HG03565 (cell line): ENCODE results near the gene SLC38A2.

Source experiments
- ATAC-seq: cut with Tn5 transposase; IDR thresholded peaks from one replicate; pipeline ENCODE4 v1.9.1; 2021; ENCODE audit warnings: mild to moderate bottlenecking, moderate library complexity; ENCODE audit not compliant: unreplicated experiment

Gene SLC38A2

DNA sequence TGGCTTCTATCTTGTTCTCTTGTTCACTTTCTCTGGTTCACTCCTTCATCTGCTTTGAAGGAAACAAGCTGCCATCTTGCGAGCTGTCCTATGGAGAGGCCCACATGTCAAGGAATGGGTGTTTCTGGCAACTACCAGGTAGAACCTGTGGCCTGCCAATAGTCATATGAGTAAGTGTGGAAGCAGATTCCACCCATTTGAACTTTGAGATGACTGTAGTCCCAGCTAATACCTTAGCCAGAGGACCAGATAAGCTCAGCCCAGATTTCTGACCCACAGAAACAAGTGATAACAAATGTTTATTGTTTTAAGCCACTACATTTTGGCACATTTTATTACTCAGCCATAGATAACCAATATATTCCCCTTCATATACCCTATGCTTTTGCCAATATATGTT lies 4.0 kb upstream of the SLC38A2 start:
- ATAC-seq, result no peak

DNA sequence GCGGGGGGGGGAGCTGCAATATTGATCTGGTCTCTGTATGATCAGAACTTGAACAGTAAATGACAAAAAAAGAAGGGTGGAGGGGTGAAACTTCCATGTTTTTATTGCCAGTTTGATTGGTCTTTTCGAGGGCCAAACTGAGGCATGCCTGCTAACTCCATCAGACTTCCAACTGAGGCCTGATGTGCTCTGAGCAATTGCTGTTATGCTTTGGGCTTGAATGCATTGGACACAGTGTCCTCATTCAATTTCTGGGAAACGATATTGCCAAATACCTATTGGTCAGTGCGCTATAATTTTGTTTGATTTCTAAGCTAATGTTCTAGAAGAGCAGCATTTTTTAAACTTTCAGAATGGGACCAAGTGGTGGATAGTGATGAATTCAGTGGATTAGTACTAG lies 2.1 kb upstream of the SLC38A2 start:
- no peak for ATAC-seq

DNA sequence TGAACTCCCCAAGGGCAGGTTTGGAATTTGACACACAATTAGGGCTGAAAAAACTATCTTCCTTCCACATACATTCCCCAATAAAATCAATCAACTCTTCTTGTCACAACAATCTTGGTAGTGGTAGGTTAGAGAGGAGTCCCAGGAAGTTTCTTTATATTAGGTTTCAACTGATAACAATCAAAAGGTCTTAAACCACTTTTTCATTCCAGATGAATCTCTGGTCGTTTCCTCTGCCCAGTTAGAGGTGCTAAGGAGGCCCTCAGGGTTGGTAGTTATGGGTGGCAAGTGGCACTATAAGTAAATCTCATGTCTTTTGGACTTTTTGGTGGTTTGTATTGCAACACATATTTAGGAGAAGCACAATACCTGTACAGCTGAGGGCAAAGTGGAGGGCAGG lies 1.7 kb upstream of the SLC38A2 start:
- no peak for ATAC-seq

DNA sequence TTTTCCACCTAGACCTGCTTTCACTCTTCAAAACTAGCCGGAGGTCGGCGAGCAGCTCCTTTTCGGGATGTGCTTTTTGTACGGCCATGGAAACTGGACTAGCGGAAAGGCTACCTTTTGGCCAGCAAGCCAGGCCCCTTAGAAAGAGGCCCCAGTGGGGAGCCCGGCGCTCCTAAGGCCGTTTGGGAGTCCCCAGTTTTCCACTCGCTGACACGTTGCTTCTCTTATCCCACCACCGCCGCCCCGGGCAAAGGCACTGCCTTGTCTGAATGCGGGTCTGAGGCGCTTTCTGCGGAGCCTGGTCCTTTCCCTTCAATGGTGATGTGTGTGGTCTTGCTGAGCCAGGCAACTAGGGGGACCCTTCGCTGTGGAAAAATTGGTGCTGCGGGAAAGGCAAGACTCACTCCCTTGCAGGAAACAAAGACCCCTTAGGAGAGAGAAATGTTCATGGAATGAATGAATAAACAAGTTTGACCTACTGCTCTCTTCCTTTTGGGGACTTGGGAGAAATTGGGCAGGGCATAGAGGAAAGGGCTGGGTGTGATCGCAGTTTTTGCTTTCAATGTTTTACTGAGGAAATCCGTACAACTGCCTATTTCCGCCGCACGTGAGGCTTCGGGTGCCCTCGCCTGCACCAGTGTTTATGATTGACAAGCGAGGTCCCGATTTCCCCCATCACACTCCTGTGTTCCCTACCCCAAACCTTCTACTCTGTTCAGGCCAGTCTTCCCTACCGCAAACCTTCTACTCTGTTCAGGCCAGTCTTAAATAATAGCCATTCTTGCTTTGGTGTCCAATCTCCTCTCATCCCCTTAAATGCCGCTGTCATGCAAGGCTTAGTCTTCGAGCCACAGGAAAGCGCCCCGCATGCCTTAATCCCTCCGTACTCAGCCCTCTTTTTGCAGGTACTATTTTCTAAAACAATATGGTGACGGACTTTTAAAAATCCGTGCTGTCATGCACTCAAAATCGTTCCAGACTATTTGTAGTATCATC lies 1.0 kb upstream of the SLC38A2 start:
- ATAC-seq, result no peak

DNA sequence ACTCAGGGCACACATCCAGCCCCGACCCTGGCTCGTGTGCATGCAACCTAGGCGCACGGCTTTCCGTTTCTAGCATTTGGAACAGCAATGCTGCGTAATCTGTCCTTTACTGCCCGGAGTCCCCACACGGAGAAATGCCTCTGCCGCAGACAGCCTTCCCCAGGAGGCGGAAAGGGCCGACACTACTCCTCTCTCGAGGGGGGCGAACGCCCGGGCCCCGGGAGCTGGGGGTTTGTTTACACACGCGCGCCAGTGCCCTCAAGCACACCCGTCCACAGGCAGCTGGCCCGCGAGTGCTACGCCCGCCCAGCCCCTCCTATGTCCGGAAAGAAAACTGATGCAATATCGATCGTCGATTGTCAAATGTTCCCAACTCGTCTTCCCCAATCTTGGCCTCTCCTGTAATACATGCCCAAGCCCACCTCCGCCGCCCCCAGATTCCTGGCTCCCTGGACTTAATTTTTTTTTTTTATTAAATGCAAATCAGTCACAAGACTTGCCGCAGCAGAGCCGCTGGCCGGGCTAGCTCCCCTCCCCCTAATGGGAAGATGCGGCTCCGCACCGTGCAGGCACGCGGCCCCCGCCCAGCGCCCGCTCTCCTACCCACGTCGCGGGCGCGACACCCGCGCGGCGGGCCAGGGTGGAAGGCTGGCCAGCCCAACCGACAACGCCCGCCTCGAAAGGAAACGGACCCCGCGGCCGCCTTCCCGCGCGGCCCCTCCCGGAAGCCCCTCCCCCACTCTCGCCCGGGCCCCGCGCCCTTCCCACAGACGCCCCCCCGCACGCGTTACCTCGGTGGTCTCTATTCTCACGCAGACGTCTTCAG lies 642 bp downstream of the SLC38A2 start:
- ATAC-seq, result peak; percentile 6

DNA sequence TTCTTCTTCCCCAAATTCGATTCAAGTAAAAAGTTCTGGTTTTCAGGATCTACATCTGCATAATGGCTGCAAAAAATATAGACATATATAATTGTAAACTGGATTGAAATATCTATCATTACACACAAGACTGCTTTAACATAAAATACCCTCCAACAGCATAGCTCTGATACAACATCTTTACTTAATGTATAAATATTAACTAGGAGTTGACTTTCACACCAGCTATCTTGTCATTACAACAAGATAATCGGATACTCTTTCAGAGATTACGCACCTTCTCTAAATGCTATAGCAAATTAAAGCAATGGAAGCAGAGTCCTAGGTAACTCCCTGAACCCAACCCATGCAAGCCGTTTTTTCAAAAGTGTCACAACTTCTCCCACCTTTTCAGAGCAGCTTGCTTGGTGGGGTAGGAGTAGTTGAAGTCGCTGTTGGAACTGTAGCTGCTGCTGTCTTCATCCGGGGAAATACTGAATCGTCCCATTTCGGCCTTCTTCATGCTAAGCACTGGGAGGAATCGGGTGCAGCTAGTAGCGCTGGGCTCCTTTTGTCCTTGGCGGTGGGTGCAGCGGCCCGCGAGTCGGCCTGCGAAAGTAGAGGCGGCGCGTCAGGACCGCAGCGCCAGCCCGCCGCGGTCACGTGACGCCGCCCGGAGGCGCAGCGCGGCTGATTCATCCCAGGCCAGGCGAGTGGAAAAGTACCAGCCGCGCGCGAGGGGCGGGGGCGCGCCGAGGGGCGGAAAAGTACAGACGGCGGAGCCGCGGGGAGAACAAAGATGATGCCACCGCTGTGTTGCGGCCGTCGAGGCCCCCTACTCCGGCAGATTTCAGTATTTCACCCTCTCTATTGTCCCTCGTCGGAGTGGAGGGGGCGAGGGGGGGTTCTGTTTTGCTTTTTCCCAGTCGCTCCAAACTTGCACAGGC lies 1.5 kb downstream of the SLC38A2 start:
- ATAC-seq, result peak; percentile 51

DNA sequence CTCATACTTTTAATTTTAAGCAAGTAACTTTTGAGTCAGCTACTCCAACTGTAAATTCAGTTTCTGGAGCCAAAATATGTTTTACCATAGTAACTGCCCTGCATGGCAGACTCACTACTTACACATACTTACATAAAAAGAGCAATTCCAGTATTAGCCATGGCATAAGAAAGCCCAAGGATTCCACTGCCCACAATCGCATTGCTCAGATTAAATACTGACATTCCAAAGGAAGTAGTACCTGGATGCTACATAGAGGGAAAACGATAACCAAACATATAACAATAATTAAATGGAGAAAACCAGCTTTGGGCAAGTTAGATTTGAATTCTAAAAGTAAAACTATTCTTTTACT lies 2.2 kb downstream of the SLC38A2 start:
- ATAC-seq, result no peak

DNA sequence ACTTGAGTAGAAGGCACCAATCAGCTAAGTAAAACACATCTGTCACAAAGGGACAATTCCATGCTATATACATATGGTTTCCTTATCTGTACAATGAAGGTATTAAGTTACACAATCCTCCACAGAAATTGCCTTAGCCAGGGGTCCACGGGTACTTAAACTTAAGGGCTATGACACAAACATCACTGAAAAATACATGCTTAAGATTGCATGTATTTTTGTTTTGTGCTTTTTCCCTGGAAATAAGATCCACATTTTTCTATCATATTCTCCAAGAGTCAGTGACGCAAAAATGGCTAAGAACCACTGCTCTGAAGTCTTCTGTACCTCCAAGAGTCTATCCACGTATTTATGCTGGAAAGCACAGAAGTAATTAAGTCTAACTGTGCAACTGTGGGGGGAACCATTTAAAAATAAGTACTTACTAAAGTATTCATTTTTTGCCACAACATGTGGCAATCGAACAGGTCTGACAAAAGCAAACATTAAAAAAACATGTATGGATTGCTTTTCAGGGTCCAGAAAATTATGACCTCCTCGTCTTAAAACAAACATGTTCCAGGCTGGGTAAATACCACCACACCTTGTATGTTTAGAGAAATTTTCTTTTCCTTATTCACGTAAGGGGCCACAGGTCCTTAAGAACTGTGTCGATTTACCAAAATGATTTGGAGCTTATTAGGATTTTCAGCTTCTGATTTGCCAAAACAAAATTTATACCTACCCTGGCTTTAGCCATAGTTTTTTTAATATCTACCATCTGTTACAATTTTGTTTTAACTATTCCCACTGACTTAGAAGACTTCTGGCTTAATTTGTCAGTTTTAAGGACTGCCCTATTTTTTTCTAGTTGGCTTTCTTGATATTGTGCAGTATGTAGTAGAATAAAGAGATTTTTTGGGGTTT lies 2.8 kb downstream of the SLC38A2 start:
- no peak for ATAC-seq

DNA sequence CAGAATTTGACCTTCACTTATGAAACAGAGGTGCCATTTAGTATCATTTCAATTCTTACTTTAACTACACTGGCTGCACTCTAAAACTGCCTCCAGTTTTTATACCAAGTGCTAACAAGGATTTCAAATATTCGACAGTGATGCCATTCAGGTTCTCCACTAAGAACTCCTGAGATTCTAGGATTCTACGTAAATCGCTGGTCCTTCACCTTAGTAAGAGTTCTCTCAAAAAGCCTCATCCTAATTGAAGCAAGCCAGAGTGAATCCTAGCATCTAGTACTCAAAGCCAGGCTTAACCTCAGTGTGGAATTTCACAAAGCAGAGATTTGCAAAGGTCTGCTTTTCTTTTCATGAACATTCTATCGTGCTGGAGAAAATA lies 3.5 kb downstream of the SLC38A2 start:
- no peak for ATAC-seq

DNA sequence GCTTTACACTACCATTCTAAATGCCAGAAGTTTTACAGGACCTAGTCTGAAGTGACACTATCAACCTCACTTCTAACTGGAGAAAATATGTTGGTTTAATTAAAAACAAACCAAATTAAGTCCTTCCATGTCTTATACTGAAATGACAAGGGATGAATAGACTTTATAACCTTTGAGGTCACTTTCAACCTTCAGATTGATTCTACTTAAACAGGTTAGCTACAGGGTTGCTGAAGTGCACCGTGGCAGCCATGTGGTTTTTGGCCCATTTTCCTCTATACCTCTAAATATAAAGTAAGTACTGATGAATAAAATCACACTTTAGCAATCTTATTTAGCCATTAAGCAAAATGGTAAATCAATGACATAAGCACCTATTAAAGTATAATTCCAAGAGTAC lies 3.9 kb downstream of the SLC38A2 start:
- no peak for ATAC-seq

DNA sequence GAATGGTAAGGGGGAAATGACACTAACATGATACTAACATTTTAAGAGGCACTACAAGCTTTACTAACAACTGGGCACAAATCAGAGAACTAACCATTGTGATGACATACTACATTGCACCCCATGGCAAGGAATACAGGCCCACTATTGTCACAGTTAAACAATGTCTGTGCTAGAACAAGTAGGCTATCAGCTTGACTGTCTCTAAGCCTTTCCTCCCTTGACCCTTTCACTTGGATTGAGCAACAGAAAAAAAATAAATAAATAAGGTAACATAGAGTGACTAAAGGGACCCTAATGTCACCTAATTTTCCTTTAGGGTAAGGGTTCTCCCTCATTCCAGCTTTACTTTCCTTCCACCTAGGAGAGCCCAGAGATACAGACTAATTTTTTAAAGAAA lies 4.4 kb downstream of the SLC38A2 start:
- no peak for ATAC-seq

DNA sequence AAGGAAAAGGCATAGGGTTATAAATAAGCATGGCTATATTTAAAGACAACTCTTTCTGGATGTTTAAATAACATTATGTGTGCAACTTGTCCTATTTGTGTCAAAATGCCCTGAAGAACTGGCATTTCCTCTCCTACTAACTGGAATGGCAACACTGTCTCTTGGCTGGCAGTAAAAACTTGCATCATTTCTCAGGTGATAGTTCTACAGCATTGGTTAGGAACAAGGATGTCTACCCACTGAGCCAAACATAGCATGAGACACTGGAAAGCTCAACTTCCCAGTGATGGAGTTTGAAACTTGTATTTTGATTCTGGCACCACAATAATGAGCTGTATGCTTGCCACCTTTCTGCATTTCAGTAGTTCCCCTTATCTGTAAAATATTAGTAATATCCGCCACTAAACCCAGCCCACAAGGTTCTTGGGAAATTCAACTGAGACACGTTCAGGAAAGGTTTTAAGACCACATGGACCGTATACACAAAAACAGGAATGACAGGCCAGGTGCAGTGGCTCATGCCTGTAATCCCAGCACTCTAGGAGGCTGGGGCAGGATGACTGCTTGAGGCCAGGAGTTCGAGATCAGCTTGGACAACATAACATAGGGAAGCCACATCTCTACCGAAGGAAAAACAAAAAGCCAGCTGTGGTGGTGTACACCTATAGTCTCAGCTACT lies 5.1 kb downstream of the SLC38A2 start:
- ATAC-seq, result no peak

DNA sequence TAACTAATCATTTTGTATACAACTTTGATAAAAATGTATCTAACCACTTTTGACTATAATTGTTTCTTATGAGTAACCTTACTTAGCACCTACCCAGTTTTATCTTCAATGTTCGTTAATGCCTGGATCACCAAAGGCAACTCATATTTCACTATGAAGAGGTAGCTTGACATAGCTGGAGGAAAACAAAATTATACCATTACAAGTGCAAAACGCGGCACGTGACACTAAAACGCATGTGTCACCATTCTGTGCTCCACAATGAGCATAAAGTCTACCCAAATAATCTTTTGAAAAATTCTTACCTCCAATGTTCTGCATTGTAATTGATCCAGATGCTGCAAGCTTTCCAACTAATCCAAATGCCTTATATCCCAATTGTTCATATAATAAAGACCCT lies 5.8 kb downstream of the SLC38A2 start:
- ATAC-seq, result no peak

DNA sequence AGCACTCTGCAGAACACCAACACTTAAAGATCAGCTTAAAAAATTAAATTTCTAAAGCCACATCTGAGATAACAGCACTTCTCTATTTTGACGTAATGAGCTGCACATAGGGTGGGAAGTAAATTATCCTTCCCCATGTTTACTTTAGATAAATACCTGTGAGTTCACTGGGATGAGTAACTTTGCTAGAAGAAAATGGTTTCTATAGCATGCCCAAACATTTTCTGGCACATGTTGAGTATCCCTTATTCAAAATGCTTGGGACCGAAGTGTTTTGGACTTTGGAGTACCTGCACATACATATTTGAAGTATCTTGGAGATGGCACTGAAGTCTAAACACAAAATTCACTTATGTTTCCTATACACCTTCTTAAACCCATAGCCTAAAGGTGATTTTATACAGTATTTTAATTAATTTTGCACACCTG lies 6.6 kb downstream of the SLC38A2 start:
- no peak for ATAC-seq

DNA sequence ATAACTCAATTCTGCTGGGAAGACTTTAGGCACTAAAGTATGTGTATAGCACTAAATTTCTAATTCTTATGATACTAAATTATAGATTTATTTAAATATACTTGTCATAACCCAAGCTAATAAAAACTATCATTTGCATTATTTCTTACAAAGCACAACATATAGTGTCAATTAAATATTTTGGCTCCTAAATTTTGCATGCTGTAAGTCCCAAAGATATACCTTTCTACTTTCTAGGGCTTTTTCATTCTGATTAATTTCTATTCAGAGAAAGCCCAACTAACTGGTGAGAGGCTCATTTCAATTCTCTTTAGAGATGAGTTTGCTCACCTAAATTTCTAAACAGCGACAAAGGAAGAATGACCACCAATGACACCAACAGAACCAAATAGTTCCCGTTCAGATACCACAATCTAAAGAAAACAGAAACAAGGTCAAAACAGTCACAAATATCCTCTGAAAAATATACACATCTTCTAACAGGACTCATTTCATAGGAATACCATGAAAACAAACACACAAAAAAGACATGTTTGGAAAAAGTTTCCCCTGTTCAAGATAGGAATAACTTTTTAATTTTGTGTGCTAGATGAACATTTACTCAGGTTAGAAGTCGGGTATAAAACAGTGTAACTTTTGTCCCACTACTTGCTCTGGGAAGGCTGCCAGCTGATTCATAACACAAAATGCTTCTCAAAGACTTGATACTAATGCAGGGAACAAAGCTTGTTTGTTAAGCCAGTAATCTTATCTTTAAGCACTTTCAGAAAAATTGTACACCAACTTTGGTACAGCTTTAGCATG lies 7.6 kb downstream of the SLC38A2 start:
- ATAC-seq, result no peak

DNA sequence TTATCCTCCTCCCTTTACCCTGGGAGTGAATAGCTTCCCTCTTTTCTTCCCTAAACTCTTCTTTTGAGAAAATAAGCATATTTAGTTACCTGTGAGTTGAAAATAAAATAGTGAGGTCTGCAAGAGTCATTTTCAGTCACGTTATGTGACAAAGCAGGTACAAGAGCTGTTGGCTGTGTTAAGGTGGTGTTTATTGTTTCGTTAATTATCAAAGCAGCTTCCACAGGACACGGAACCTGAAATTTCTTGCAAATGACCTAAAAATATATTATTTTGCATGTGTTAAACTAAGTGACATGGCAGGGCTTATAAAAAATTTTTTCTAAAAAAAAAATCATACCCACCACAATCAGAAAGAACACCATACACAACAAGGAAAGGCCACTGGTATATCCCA lies 8.3 kb downstream of the SLC38A2 start:
- ATAC-seq, result no peak

DNA sequence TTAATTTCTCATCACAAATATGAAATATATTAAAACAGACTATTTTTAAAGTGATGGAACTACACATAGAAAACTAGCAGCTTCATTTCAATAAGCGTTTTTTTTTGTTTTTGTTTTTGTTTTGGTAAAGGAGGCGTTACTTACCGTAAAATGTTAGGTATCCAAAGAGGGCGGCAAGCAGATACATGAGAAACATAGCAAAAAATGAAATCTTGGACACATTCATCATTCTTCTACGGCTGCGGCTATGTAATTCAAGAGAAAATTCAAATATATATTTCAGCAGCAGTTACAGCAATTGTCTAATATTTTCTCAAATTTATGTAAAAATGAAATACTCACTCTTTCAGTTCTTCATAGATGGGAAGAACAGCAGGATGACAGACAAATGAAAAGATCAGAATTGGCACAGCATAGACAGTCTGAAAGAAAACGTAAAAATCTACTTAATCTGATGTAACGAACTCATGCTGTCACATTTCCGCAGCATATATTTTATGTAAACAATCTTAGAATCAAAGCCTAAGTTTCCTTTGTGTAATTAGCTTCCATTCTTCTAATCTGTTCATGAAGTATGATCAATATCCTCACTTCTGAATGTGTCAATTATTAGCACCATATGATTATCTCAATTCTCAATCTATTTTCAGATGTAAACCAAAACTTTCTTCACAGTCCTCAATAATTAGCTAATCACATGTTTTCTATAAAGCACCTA lies 8.8 kb downstream of the SLC38A2 start:
- no peak for ATAC-seq
